ENCODE measurements around the gene SUPV3L1.
A peak's percentile ranks its signal among the peaks of the same experiment; 100 is the strongest.
"Not testable (repeated sequence)": the region's sequence is repeated elsewhere in the genome, so short reads cannot be mapped to it uniquely, and the experiment has no call there.

The SUPV3L1 gene

DNA sequence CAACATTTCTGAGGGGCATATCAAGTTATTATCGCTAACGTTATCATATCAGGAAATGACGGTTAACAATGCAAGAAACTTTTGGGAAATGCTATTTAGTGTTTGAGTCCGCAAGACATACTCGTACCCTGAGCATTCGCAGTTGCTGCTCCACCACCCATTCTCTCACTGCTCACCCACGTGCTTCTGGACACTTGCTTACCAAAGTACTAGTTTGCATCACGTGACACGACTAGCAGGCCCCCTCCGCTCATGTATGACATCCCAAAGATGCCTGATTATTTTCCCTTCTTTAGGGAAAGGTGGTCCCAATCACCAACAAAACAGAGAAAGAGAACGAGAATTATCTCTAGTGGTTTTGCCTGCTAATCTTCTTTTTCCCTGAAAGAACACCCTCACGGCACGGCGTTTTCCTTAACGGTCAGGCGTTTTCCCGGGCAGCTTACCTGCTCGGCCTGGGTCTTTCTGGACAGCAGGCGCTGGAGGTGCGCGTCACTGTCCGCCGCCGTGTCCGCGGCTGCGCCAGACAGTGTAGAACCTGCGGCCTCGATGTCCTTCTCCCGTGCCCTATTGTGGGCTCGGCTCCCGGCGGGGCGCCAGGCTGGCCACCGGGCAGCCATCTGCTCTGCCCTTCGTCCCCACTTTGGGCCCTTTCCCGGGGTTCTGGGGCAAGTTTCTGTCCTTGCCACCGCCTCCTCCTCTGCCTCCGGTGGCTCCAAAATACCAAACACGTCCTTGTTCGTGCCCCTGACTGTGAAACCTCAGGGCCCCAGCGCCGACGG, at the start of gene SUPV3L1:
SUPV3L1 (plus strand) TSS at position 492 of the 782 bp plus-strand sequence; CDS start at position 550, 58 bp downstream.
- peak; percentile 66 to 75 (median 74) for DNase-seq

- DNase-seq, result no peak
These were observed 49.8 kb upstream of the SUPV3L1 start for GRCh38 chr10:69130251-69130650.

- no peak for DNase-seq
These were observed 40.1 kb upstream of the SUPV3L1 start for GRCh38 chr10:69139961-69140360.

DNA sequence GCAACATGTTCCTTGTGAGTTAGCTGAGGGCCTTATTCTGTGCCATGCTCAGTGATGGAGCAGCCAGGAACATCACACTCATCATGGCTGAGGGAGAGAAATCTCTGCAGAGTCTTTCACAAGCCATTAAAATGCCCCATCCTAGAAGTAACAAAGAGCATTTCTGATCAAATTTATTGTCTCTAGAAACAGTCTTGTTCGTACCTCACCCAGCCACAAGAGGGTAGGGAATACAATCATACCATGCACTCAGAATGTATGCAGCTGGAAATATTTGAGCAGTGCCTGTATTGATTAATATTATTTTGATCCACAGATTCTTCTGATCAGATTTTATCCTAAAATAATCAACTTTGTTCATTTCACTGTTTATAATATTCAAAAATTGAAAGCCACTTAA, 38.7 kb upstream of the SUPV3L1 start:
- DNase-seq, result no peak

DNA sequence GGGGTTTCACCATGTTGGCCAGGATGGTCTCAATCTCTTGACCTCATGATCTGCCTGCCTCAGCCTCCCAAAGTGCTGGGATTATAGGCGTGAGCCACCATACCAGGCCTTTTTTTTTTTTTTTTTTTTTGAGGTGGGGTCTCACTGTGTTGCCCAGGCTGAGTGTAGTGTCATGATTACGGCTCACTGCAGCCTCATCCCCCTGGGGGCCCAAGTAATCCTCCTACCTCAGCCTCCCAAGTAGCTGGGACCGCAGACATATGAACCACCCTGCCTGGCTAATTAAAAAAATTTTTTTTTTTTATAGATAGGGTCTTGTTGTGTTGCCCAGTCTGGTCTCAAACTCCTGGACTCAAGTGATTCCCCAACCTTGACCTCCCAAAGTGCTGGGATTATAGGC, 38.0 kb upstream of the SUPV3L1 start:
- DNase-seq, result not testable (repeated sequence)

GRCh38 chr10:69142983-69143382, 37.1 kb upstream of the SUPV3L1 start:
- no peak for DNase-seq

DNA sequence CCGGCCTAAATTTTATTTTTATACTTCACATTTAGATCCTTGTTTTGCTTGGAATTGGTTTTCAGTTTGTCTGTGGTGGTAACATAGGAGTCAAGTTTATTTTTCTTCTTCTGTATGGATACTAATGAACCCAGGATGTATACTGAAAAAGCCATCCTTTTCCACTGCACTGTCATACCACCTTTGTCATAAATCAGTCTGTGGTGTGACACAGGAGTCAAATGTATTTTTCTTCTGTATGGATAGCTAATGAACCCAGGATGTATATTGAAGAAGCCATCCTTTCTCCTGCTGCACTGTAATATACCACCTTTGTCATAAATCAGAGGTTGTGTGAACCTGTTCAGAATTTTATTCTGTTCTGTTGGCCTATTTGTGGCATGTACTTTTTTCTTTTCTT, 34.7 kb upstream of the SUPV3L1 start:
- no peak for DNase-seq

DNA sequence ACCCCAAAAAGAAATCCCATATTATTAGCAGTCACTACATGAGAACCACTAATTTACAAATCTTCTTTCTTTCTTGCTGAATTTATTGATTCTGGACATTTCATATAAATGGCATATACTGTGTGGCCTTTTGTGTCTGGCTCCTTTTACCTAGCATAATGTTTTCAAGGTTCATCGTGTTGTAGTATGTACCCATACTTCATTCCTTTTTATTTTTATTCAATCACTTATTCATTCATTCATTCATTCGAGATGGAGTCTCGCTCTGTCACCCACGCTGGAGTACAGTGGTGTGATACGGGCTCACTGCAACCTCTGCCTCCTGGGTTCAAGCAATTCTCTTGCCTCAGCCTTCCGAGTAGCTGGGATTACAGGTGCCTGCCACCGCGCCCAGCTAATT, 34.2 kb upstream of the SUPV3L1 start:
- DNase-seq, result no peak

DNA sequence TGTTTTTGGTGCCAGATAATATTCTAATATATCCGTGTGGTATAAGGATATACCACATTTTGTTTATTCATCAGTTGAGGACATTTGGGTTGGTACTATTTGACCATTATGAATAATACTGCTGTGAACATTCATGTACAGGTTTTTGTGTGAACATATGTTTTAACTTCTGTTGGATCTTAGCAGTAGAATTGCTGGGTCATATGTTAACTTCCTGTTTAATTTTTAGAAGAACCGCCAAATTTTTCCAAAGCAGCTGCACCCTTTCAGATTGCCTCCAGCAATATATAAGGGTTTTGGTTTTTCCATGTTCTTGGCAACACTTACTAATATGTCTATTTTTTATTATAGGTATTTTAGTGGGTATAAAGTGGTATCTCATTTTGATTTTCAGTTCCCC, 33.3 kb upstream of the SUPV3L1 start:
- no peak for DNase-seq

DNA sequence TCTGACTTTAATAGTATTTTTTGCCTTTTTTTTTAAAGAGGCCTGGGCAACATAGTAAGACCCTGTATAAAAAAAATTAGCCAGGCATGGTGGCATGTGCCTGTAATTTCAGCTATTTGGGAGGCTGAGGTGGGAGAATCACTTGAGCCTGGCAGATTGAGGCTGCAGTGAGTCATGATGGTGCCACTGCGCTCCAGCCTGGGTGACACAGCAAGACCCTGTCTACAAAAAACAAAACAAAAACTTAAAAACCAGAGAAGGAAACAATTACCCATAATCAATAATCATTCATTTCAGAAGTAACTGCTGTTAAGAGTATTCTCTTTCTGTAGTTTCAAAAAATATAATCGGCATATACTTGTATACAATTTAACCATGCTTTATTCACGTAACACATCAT, 28.1 kb upstream of the SUPV3L1 start:
- no peak for DNase-seq

GRCh38 chr10:69153227-69153626, 26.8 kb upstream of the SUPV3L1 start:
- DNase-seq, result no peak

DNA sequence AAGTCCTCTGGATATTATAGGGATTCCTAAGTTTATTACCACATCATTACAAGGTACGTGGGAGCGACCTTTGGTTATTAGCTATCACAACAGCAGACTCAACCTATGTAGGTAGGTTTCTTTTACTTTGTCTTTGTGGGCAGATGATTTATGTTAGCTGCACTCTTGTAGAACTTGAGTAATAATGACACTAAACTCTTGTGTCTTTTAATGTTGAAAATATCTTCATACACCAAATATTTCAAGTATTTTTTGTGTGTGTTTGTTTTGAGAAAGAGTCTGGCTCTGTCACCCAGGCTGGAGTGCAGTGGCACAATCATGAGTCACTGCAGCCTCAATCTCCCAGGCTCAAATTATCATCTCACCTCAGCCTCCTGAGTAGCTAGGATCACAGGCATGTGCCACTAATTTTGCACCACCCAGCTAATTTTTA, 19.2 kb upstream of the SUPV3L1 start:
- no peak for DNase-seq

DNA sequence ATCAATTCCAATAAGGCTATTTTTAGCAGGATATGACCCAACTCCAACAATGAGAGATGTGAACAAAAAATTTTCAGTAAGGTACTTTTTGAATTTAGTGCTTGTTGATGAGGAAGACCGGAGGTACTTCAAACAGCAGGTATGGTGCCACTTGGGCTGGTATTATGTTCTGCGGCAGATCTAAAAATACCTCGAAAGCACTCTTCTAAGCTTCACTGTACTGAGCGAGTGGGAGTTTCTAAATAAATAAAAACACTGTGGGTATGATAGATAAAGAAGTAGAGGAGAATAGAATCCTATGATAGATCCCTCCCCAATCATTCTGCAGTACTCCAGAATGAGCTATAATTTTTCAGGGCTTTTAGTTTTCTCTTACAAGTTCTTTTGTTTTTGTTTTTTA, 11.5 kb upstream of the SUPV3L1 start:
- no peak for DNase-seq

- DNase-seq, result no peak
These were observed 7.6 kb upstream of the SUPV3L1 start for GRCh38 chr10:69172241-69172982.

DNA sequence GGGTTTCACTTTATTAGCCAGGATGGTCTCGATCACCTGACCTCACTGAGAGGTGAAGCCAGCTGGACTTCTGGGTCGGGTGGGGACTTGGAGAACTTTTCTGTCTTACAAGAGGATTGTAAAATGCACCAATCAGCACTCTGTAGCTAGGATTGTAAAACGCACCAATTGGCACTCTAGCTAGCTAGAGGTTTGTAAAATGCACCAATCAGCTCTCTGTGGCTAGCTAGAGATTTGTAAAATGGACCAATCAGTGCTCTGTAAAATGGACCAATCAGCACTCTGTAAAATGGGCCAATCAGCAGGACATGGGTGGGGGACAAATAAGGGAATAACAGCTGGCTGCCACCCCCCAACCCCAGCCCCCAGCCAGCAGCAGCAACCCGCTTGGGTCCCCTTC, 4.7 kb upstream of the SUPV3L1 start:
- not testable (repeated sequence) for DNase-seq

- no peak for DNase-seq
These were observed 3.2 kb upstream of the SUPV3L1 start for GRCh38 chr10:69176823-69177222.

DNA sequence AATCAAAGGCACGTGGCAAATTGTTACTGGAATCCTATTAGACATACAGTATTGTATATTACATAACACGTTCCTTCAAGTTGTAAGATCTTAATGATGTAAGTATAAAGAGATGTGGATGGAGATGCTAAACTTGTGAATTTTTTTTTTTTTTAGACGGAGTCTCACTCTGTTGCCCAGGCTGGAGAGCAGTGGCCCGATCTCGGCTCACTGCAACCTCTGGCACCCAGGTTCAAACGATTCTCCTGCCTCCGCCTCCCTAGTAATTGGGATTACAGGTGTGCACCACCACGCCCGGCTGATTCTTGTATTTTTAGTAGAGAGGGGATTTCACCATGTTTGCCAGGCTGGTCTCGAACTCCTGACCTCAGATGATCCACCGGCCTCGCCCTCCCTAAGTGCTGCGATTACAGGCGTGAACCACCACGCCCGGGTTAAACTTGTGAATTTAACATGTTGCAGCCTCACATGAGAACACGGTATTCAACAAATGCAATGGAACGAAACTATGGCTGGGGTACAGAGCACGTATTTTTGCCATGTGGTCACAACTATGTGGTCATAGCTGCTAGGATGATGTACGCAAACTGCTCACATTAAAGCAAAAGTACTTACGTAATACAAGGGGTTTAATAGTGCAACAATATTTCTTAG, 818 bp upstream of the SUPV3L1 start:
- peak in 1 of 4 experiments; percentile 3 for DNase-seq

- no peak for DNase-seq
These were observed 631 bp downstream of the SUPV3L1 start for GRCh38 chr10:69180525-69181204.

DNA sequence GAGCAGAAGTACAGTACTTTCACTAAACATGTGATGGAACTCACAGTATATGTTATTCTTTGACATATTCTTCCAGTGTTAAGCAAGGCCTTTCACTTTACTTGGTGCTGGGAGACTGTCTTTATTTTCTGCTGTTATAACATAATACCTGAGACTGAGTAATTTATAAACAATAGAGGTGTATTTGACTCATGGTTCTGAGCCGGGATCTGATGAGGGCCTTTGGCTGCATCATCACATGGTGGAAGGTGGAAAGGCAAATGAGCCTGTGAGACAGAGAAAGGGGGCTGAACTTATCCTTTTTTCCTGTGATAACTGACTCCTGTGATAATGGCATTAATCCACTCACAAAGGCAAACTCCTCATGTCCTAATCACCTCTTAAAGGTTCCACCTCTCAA, 1.4 kb downstream of the SUPV3L1 start:
- DNase-seq, result no peak

GRCh38 chr10:69182005-69182404, 2.0 kb downstream of the SUPV3L1 start:
- no peak for DNase-seq

DNA sequence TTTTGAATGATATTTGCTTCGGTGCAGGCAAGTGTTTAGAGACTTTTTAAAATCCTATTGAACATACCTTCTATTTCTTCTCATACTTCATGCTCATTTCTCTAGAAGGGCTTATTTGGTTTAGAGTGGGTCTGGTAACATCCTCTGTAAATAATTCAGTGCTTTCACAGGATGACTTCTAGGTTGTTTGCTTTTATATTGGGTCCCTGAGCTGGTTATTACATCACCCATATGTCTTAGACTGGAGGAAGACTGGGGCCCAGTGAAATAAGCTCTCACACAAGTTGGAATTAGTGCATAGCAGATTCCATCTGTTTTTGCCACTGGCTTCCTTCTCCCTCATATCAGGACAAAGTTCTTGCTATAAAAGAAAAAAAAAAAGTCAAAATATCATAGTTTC, 6.5 kb downstream of the SUPV3L1 start:
- no peak for DNase-seq

DNA sequence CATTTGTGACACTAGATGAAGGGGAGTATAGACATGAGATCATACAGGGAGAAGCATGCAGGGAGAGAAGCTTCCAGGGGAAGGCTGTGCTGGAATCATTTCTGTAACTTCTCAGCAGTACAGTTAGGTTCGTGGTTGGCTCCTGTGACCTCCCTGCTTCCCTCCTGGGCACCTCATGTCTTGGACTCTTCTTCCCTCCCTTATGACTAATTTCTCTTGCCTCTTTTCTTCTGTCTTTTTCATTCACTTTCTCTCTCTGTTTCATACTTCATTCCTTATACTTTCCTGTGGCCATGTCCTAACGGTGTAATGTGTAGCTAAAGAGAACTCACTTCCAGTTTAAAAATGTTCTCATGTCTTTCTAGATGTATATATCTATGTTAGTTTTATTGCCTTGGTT, 21.0 kb downstream of the SUPV3L1 start:
- DNase-seq, result no peak

GRCh38 chr10:69202332-69202731, 22.3 kb downstream of the SUPV3L1 start:
- no peak for DNase-seq

All from activated naive CD4-positive, alpha-beta T cell (primary cell).